ENCODE results near the gene NFIB.

NFIB gene

GRCh38 chr9:14353222-14354056 is 39.5 kb upstream of the NFIB start:
- TF ChIP-seq, protein P1, sequence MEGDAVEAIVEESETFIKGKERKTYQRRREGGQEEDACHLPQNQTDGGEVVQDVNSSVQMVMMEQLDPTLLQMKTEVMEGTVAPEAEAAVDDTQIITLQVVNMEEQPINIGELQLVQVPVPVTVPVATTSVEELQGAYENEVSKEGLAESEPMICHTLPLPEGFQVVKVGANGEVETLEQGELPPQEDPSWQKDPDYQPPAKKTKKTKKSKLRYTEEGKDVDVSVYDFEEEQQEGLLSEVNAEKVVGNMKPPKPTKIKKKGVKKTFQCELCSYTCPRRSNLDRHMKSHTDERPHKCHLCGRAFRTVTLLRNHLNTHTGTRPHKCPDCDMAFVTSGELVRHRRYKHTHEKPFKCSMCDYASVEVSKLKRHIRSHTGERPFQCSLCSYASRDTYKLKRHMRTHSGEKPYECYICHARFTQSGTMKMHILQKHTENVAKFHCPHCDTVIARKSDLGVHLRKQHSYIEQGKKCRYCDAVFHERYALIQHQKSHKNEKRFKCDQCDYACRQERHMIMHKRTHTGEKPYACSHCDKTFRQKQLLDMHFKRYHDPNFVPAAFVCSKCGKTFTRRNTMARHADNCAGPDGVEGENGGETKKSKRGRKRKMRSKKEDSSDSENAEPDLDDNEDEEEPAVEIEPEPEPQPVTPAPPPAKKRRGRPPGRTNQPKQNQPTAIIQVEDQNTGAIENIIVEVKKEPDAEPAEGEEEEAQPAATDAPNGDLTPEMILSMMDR (IDR thresholded peaks at IDR 0.05; ENCODE audit: low read length, missing control alignments): peak; percentile 87
- no peak overlapping the region for H3K4me3 ChIP-seq (replicated peaks; ENCODE audit: low read depth, low read length)
- peak; percentile 89 for DNase-seq (ENCODE audit: low read depth)

- H3K4me3 ChIP-seq (replicated peaks; ENCODE audit: low read depth, low read length): no peak overlapping the region
- DNase-seq (ENCODE audit: low read depth): no peak
- TF ChIP-seq, protein P1 (IDR thresholded peaks at IDR 0.05; ENCODE audit: low read length, missing control alignments): no peak
Observed at GRCh38 chr9:14352503-14352902, 38.6 kb upstream of the NFIB start.

GRCh38 chr9:14351221-14351836 is 37.4 kb upstream of the NFIB start:
- no peak overlapping the region for H3K4me3 ChIP-seq (replicated peaks; ENCODE audit: low read depth, low read length)
- TF ChIP-seq, protein P1 (IDR thresholded peaks at IDR 0.05; ENCODE audit: low read length, missing control alignments): no peak
- no peak for DNase-seq (ENCODE audit: low read depth)

DNA sequence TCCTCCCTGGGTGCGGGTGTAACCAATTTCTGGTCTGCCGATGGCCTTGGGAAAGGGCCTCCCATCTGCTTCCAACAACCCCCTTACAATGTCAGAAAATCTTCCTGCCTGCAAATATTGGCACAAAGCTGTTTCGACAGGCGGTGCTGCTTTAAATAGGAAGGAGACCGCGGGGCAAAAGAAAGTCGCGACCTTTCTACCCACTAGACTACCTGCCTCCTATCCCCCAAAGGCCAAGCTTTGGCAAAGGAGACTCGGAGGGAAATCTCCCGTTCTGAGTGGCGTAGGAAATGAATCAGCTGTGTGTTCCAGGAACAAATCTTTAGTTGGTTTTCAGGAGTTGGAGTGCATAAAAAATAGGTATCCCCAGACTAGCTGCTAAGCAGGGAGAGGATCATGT is 36.8 kb upstream of the NFIB start:
- no peak overlapping the region for H3K4me3 ChIP-seq (replicated peaks; ENCODE audit: low read depth, low read length)
- TF ChIP-seq, protein P1 (IDR thresholded peaks at IDR 0.05; ENCODE audit: low read length, missing control alignments): no peak
- DNase-seq (ENCODE audit: low read depth): peak; percentile 44

GRCh38 chr9:14350349-14350728 is 36.4 kb upstream of the NFIB start:
- peak overlapping the region; percentile 52 for H3K4me3 ChIP-seq (replicated peaks; ENCODE audit: low read depth, low read length)
- TF ChIP-seq, protein P1 (IDR thresholded peaks at IDR 0.05; ENCODE audit: low read length, missing control alignments): no peak
- DNase-seq (ENCODE audit: low read depth): no peak

GRCh38 chr9:14349447-14350348 is 35.8 kb upstream of the NFIB start:
- TF ChIP-seq, protein P1 (IDR thresholded peaks at IDR 0.05; ENCODE audit: low read length, missing control alignments): no peak
- H3K4me3 ChIP-seq (replicated peaks; ENCODE audit: low read depth, low read length): peak overlapping the region; percentile 52
- DNase-seq (ENCODE audit: low read depth): peak; percentile 44
